GM21447 (cell line): ENCODE measurements around the gene ATP4B.

Experiments used
- ATAC-seq: cut with Tn5 transposase; IDR thresholded peaks from one replicate; pipeline ENCODE4 v1.9.1; 2021; ENCODE audit not compliant: unreplicated experiment

ATP4B gene

DNA sequence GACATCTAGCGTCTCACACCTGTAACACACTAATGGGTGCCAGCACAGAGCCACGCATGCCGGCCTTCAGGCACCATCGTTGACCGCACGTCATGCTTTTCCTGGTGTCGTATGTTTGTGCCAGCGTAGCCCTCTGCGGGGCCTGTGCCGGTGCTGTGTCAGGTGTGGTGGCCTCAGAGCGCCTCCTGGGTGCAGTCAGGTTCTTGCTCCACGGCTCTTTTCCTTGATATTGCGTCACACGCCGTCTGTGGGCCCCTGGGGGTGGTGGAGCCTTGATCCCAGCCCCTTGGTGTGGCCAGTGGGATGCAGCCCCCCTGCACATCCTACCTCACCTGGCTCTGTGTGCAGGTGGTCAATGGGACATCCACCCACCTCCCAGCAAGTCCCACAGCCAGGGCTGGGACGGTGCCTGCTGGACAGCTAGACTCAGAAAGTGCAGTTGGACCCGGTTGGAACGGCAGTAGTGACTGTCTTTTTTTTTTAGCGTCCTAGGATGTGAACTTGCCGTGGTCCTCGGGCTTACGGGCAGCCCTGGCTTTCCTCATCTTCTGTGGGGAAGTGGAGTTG lies 48.9 kb downstream of the ATP4B start:
- no peak for ATAC-seq

DNA sequence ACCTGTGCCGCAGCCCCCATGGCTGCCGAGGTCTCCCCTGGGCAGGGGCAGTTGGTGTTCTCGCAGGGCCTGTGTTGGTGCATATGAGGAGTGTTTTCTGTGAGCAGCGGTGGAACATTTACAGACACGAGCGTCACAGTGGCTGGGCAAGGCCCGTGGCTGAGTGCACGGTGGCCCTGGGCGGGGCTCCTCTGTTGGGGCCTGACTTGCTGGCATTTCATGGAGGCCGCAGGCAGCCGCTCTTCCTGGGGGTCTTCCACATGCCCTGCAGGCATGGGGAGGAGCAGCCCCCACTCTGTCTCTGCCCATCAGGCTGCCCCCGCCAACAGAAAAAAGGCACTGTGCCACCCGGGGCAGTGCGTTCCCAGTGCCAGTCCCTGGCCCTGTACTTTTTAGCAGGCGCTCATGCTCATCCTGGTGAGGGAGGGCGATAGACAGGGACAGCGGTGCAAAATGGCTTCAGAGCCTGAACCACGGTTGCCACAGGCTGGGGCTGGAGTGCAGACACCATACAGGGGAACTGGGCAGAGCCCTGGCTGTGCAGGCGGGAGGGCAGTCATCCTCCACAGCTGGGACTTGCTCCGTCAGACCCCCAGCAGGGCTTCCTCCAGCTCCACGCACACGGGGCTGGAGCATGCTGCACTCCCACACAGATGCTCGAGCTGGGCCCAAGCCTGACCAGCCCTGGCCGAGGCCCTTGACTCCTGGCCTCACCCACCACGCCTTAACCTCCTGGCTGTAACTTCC lies 49.9 kb downstream of the ATP4B start:
- ATAC-seq = no peak

DNA sequence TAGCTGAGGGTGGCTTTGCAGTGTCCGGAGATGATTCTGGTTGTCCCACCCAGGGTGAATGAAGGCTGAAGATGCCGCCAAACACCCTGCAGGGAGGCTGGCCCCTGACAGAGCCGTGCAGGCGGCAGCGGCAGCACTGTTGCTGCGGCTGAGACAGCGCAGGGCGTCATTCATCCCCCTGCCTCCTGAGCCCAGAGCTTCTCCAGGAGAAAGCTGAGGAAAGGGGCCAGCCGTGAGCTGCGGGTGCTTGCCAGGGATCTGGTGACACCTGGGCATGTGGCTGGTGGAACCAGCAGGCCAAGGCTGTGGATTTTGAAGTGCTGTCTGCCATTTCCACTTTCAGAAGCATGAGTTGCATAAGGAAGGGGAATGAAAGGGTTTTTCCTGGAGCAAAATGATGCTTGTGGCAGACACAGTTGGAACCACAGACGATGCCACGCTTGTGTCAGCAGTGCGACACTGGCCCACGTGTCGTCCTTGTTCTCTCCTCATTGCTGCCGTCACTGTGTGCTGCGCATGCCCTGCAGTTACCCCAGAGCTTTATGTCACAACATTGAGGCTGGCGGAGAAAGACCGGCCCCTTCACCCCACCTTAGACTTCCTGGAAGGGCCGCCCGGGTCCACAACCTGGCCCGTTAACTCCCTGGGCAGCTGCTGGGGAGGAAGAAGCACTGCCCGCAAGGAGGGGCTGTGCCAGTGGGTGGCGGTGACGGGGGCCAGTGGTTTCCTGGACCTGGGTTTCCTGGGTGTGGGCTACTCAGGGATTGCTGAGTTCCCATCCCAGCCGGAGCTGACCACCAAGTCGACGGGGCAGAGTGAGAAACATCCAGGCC lies 50.7 kb downstream of the ATP4B start:
- ATAC-seq = no peak

DNA sequence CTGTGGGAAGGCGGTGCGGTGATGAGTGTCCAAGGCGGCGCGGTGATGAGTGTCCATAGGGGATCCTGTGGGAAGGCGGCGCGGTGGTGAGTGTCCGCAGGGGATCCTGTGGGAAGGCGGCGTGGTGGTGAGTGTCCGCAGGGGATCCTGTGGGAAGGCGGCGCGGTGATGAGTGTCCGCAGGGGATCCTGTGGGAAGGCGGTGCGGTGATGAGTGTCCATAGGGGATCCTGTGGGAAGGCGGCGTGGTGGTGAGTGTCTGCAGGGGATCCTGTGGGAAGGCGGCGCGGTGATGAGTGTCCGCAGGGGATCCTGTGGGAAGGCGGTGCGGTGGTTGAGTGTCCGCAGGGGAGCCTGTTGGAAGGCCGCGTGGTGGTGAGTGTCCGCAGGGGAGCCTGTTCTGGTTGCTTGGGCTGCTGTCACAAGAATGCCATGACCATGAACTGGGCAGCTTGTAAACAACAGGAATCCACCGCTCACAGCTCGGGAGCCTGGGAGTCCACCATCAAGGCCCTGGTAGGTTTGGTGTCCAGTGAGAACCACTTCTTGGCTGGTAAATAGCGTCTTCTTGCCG lies 52.0 kb downstream of the ATP4B start:
- no peak for ATAC-seq

DNA sequence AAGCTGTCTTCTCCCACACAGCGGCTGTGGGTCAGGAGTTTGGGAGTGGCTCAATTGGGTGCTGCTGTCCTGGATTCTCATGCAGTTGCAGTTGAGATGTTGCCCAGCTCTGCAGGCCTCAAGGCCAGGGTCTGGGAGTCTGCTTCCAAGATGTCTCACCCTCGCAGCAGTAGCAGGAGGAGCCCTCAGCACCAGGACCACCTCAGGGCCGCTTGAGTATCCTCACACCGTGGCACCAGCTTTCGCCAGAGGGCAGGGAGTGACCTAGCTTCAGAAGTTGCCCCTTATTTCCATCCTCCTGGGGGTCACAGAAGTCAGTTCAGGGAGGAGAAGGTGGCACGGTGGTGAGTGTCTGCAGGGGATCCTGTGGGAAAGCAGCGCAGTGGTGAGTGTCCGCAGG lies 52.5 kb downstream of the ATP4B start:
- no peak for ATAC-seq

DNA sequence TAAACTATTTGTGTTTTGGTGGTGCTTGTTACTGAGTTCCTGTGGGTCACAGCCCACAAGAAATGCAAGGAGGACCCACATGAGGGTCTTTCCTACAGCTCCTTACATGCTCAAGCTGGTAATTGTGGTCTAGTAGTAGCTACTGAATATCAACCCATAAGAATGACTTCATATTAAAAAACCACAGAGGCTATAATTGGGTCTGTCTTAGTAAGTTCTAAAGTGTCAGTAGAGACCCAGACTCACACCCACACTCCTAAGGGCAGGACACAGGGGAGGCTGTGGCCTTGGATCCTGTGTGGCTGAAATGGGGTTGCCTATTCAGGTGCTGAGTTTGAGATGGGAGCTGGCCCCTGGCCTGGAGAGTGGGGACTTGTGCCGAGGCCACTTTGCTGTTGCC lies 53.8 kb downstream of the ATP4B start:
- ATAC-seq = no peak

DNA sequence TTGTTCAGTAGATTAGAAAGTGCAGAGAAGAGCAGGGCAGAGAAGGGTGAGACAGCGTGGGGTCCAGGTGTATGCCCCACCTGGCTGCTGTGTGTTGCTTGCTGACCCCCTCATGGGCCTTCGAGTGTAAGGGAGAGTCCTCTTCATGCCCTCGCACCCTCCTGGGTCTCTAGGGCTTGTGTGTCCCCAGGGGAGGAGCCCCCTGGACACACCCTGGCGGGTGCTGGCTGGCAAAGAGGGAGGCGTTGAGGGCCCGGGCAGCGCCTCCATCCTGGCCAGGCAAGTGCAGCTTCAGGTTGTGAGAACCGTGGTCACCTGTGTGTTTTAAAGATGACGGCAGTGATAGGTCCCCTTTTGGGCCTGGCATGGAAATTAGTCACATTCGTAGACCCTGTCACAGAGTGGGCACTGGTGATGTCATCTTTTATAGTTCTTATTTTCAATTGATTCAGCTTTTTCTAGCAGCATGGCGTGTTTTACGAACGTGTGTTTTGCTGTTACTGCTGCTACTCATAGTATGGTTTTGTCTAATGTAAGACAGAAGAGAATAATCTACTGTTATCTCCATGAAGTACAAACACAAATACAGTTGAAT lies 54.8 kb downstream of the ATP4B start:
- ATAC-seq = no peak

DNA sequence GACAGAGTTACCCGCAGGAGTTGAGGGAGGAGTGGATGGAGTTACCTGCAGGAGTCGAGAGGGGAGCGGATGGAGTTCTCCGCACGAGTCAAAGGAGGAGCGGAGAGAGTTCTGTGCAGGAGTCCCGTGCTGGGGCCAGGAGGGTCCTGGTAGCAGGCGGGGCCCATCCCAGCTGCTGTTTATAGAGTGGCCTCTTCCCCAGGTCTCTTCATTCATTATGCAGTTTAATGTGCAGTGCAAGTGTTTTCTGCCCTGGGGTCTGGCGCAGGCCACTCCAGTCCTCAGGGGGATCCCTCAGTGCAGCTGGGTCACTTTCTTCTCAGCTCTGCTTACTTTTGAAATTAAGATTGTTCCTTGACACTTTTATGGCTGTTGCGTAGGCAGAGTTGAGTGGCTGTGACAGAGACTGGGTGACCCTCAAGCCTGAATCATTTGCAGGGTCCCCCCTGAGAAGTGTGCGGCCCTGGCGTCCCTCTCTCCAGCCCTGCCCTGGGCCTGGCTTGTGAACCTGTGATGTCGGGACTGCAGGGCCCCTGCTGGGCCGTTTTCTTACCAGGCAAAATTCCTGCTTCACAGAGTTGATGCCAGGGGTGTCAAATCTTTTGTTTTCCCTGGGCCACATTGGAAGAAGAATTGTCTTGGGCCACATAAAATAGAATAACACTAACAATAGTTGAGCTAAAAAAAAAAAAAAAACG lies 55.6 kb downstream of the ATP4B start:
- ATAC-seq = no peak

DNA sequence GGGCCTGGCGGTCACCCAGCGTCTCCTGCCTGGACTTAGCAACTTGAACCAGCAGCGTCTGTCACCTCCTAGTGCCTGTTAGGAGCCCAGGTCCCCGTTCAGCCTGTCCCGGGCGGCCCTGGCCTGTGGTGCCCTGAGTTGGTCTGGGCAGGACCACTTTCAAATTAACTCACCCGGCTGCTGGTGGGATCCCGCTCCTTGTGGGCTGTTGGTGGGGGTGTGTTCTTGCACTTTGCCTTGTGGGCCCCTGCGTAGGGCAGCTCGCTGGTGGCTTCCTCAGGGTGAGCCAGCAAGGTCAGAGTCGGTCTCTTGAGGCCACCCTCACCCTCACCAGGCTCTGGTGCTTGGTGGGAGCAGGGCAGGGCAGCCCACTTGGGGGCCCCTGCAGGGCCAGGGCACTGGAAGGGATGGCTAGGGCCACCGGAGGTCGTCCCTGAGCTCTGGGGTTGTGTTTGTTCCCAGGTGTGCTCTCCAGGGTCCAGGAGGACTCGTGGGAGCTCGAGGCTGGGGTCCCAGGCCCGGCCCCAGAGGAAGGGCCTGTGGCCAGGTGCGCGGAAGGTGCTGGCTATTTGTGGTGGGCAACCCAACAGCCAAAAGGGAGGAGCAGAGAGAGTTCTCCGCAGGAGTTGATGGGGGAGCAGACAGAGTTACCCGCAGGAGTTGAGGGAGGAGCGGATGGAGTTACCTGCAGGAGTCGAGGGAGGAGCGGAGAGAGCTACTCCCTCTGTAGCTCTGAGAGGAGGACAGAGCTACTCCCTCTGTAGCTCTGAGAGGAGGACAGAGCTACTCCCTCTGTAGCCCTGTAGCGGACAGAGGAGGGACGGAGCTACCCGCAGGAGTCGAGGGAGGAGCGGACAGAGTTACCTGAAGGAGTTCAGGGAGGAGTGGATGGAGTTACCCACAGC lies 56.6 kb downstream of the ATP4B start:
- ATAC-seq = no peak

DNA sequence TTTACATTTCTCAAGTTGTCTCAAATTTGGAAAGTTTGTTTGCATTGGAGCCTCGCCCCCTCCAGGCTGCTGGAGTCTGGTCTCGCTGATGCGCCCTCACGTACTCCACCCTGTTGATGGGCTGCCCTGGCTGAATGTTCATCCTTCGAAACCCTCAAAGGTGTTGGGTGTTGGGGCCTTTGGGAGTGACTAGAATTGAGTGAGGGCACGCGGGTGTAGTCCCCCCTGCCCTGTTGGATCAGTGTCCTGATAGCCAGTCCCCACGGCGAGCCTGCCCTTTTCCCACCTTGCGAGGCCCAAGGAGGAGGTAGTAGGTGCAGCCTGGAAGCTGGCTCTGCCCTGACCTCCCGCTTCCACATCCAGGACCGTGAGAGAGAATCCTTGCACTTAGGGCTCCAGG lies 58.6 kb downstream of the ATP4B start:
- no peak for ATAC-seq
